HL-60 (cell line): ENCODE results near the gene NUDT15.

Experiments
- GABPA ChIP-seq: IDR thresholded peaks from 2 replicates; pipeline ENCODE4 v1.6.1; 2012; ENCODE audit warnings: low read depth
- POLR2AphosphoS5 ChIP-seq: IDR thresholded peaks from 2 replicates; pipeline ENCODE4 v1.6.1; 2012; ENCODE audit warnings: low read depth
- SPI1 ChIP-seq: IDR thresholded peaks from 2 replicates; pipeline ENCODE4 v1.6.1; 2012; ENCODE audit warnings: low read depth, mild to moderate bottlenecking, borderline replicate concordance
- TF ChIP-seq, protein P1 (sequence below): IDR thresholded peaks from one replicate; pipeline ENCODE4 v1.5.1; 2011; ENCODE audit warnings: low read length, control low read depth, inconsistent platforms; ENCODE audit not compliant: insufficient read depth
- TF ChIP-seq, protein P2 (sequence below): IDR thresholded peaks from 2 replicates; pipeline ENCODE4 v1.6.1; 2012; ENCODE audit warnings: low read depth; ENCODE audit not compliant: insufficient replicate concordance

GRCh38 chr13:48038761-48039160, 1.2 kb downstream of the NUDT15 start:
- TF ChIP-seq POLR2AphosphoS5, result no peak
- TF ChIP-seq, protein P1, sequence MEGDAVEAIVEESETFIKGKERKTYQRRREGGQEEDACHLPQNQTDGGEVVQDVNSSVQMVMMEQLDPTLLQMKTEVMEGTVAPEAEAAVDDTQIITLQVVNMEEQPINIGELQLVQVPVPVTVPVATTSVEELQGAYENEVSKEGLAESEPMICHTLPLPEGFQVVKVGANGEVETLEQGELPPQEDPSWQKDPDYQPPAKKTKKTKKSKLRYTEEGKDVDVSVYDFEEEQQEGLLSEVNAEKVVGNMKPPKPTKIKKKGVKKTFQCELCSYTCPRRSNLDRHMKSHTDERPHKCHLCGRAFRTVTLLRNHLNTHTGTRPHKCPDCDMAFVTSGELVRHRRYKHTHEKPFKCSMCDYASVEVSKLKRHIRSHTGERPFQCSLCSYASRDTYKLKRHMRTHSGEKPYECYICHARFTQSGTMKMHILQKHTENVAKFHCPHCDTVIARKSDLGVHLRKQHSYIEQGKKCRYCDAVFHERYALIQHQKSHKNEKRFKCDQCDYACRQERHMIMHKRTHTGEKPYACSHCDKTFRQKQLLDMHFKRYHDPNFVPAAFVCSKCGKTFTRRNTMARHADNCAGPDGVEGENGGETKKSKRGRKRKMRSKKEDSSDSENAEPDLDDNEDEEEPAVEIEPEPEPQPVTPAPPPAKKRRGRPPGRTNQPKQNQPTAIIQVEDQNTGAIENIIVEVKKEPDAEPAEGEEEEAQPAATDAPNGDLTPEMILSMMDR, result no peak
- TF ChIP-seq SPI1, result no peak
- no peak for TF ChIP-seq GABPA
- TF ChIP-seq, protein P2, sequence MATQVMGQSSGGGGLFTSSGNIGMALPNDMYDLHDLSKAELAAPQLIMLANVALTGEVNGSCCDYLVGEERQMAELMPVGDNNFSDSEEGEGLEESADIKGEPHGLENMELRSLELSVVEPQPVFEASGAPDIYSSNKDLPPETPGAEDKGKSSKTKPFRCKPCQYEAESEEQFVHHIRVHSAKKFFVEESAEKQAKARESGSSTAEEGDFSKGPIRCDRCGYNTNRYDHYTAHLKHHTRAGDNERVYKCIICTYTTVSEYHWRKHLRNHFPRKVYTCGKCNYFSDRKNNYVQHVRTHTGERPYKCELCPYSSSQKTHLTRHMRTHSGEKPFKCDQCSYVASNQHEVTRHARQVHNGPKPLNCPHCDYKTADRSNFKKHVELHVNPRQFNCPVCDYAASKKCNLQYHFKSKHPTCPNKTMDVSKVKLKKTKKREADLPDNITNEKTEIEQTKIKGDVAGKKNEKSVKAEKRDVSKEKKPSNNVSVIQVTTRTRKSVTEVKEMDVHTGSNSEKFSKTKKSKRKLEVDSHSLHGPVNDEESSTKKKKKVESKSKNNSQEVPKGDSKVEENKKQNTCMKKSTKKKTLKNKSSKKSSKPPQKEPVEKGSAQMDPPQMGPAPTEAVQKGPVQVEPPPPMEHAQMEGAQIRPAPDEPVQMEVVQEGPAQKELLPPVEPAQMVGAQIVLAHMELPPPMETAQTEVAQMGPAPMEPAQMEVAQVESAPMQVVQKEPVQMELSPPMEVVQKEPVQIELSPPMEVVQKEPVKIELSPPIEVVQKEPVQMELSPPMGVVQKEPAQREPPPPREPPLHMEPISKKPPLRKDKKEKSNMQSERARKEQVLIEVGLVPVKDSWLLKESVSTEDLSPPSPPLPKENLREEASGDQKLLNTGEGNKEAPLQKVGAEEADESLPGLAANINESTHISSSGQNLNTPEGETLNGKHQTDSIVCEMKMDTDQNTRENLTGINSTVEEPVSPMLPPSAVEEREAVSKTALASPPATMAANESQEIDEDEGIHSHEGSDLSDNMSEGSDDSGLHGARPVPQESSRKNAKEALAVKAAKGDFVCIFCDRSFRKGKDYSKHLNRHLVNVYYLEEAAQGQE, result no peak
